C1 segment of cervical spinal cord (tissue), 14 donors: Measurements from ENCODE around the gene NFIA.

Experiments used
- DNase-seq, 14 donors: peaks; one replicate each; lab custom pipeline; 2025; lab: John Stamatoyannopoulos, UW

Gene NFIA

GRCh38 chr1:61182049-61182448 lies 99.7 kb downstream of the NFIA start:
- peak in 1 of 14 donors; percentile 31 for DNase-seq

- no peak for DNase-seq
These were observed 100.1 kb downstream of the NFIA start for GRCh38 chr1:61182480-61182879.

GRCh38 chr1:61183471-61184039 lies 101.2 kb downstream of the NFIA start:
- peak in 8 of 14 donors; percentile 37 to 75 (median 61) for DNase-seq

DNA sequence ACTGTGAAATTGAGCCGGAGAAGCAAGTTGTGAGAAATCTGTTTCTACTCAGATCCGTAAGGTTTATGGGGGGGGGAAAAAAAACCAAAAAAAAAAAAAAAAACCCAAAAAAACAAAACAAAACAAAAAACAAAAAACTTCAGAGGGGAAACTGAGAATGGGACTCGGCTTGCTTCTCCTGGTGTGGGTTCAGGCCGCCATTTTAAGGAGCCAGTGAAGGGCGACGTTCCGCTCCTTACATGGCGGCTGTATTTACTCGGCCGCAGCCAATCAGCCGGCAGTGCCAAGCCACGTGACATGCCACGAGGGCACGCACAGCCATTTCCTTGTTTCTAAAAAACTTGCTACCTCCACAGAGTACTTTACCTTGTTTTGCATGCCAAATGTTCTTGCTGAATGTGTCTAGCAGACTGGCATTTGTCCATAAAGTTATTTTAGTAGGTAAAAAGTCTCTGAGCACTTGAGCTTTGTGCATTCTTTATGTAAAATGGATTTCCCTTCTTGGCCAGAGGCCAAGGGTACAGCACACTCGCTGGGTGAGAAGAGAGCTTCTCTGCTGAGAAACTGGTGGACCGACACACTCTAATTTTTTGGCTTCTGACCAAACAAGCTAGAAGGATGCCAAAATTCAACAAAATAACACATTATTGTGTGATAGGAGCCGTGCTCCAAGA lies 101.8 kb downstream of the NFIA start:
- DNase-seq: peak in 13 of 14 donors; percentile 27 to 88 (median 84)

DNA sequence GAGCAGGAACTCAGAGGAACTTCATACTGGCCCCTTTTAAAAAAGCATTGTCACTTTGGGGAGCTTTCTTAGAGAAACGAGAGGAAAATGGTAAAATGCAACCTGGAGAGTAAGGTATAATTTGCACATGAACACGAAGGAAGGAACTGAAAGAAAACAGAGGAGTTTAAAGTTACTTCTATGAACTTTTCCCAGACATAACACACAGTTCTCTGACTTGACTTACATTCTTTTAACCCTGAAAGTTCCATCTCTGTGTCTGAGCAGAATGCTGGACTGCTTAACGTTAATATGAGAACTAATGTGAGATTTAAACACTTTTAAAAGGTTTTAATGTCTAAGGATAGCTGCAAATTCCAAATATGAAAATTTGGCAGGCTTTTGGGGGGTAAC lies 102.3 kb downstream of the NFIA start:
- DNase-seq: no peak

DNA sequence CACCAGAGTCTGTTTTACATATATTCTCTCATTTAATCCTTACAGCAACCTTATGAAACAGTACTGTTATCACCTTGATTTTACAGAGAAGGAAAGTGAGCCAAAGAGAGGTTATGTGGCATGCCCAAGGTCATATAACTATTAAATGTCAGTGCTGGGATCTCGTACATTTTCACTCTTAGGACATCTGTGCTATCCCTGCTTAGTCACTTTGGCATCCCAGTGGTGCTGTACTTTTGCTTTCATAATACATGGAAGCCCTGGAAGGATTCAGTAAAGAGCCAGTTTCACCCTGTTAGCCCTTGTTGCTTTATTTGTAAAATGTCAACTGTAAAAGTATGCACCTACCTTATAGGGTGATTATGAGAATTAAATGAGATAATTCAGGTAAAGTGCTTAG lies 104.4 kb downstream of the NFIA start:
- no peak for DNase-seq

GRCh38 chr1:61187352-61188086 lies 105.2 kb downstream of the NFIA start:
- peak in 3 of 14 donors; percentile 21 to 53 (median 42) for DNase-seq

DNA sequence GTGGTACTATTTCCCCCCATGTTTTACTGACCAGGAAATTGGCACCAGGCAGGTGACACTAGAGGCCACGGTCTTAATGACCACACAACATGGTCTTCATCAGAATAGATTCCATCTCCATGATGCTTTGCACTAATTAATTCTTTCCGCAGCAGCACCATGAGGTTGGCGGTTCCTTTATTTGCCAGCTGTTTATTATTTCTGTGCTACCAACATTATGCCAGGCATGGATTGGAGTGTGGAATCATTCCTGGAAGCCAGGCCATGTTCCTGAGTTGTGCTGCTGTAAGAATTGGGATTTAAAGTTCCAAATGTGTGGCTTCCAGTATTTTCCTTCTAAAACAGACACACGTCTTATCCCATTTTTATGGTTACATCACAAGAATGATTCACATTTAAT lies 107.8 kb downstream of the NFIA start:
- no peak for DNase-seq

DNA sequence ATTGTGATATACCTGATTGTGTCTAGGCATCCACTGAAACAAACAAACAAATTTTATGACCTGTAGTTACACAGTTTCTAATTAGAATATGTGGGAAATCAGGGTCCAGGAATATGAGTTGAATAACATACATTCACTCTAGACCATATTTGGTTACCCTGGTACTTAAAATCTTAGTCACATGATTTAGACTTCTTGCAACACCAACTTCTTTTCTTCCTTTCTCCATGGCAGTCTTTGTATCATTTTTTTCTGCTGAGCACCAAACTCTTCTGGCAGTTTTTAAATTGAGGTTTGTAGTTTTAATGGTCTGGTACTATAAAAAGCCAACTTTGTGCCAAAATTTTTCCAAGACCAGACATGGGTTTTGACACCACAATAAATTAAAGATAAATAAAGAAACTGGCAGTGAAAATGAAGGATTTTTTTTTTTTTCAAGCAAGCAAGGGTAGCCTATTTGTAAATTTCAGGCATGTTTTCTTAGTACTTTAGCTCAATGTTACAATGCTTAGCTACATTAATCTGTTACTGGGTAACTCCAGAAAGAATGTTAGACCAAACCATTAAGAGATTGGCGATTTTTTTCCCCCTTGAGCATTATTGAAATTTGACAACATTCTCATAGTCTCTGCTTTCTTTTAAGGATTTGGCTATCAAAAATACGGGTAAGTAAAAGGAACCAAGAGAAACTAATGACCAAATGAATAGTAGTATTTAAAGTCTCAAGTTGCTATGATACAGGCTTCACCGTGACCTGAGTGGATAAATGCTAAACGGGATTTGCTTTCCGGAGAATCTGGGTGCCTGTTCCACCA lies 108.5 kb downstream of the NFIA start:
- DNase-seq: no peak

GRCh38 chr1:61191433-61191720 lies 109.0 kb downstream of the NFIA start:
- peak in 1 of 14 donors; percentile 21 for DNase-seq

- DNase-seq: no peak
These were observed 110.4 kb downstream of the NFIA start for GRCh38 chr1:61192663-61193330.

DNA sequence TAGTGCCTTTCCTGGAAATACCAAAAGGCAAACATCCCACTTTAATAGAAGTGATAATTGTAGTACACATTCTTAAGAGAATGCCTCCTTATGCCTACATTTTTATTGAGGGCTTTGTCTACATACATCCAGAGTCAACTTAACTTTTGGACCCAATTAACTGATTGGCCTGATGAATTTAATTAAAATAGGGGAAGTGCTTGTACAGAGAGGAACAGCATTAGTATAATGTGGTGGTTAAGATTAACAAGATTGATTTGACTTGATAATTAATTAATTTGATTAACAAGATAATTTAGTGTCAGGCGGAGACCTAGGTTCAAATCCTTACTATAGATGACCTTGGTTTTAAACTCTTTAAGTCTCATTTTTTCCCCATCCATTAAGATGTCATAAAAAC lies 111.4 kb downstream of the NFIA start:
- no peak for DNase-seq

DNA sequence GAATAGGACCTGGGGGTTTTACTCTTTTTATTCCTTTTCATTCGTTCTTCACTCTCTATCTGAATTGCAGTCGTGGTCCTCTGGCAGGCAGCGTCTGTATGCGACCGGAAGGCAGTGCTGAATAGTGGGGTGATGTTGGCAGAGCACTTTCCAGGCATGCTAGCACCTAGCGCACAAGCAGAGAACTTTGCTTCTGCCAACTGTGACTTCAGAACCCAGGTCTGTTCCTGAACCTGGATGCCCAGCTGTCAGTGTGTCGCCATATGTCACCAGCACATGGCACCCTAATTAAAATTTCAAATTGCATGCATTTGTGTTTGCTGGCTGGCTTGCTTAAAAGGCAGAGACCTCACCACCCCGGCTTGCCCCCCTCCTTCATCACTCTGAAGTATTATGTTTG lies 116.2 kb downstream of the NFIA start:
- peak in 5 of 14 donors; percentile 19 to 97 (median 42) for DNase-seq

- DNase-seq: no peak
These were observed 118.7 kb downstream of the NFIA start for GRCh38 chr1:61201035-61201434.

GRCh38 chr1:61202854-61203598 lies 120.7 kb downstream of the NFIA start:
- no peak for DNase-seq

DNA sequence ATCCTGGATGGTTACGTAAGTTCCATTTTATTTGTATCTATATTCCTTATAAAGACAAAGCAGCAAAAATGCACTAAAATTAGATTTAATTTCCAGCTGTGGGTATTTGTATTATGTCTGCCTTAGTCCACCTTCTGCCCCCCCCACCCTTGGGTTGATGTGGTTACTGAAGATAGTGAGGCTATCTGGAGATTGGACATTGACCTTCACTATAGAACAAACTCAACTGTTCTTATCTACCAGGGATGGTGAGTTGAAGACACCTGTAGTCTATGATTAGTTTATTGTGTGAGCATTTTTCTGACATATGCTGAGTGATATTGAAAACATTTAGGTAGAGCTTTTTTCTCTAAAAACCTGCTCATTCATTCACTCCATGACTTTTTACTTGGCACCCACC lies 122.2 kb downstream of the NFIA start:
- no peak for DNase-seq

DNA sequence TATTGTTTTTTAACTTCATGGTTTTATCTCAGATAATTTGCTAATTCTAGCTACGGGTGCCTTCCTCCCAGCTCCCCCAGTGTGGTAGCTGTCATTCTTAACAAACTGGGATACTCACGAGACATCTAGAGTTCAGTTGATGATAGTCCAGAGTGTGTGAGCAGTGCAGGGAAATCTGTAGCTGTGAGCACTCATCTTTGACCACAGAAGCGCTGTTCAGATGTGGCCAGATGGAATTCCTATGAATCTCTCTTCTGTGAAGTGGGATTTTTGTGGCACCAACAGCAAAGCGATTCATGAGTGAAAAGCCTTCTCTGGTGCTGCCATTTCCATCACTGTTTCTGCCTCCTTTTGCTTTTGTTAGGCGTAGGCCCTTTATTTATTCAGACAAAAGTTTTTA lies 125.1 kb downstream of the NFIA start:
- no peak for DNase-seq

DNA sequence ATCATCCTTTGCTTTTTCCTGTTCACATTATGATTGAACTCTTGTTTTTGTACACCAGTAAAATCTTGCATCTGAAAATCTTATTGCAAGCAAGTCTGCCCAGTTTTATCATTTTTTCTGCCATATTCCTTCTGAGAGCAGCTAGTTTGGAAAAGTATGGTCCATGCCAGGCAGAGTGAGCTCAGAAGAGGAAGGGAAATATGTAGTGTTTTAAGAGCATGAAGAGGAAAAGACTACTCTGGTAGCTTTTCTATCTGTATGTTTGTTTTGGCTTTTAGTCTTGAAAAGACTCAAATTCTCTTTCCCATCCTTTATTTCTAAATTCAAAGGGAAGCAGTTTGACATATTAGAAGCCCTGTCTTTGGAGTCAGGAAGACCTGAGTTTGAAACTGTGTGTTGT lies 125.8 kb downstream of the NFIA start:
- DNase-seq: no peak

DNA sequence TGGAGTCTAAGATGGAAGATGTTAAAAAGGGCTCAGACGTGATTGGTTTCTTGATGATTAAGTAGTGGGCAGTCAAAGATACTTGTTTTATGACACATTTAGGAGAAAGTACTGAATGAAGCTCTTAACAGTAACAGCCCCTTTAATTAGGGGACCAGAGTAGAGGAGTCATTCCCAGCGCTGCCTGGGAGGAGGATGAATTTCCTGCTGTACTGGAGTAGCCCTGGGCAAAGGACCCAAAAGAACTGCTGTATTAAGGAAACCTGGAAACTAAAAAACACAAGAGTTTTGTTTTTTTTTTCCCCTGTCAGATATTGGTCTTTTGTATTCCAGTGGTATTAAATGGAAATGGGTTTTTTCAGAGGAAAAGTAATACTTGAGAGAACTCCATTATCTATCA lies 126.5 kb downstream of the NFIA start:
- peak in 1 of 14 donors; percentile 23 for DNase-seq

GRCh38 chr1:61210435-61211154 lies 128.2 kb downstream of the NFIA start:
- DNase-seq: no peak
